NCI-H146 treated with DMSO at 0.1 percent for 48 hours (cell line): ENCODE measurements around the gene PKNOX2.

Source experiments
- DNase-seq: peaks from one replicate; lab custom pipeline; 2025; ENCODE audit not compliant: unreplicated experiment; lab: John Stamatoyannopoulos, UW

The PKNOX2 gene

GRCh38 chr11:125154378-125155099 lies 10.0 kb upstream of the PKNOX2 start:
- no peak for DNase-seq

DNA sequence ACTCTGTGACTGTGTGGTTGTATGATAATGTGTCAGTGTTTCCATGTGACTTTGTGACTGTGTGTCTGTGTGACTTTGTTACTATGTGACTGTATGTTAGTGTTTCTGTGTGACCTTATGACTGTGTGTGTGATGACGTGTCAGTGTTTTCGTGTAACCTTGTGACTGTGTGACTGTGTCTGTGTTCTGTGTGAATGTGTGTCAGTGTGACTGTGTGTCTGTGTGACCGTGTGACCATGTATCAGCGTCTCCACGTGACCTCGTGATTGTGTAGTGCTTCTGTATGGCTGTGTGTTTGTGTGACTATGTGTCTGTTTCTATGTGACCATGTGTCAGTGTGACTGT lies 9.5 kb upstream of the PKNOX2 start:
- no peak for DNase-seq

GRCh38 chr11:125155767-125156166 lies 8.8 kb upstream of the PKNOX2 start:
- DNase-seq, result no peak

DNA sequence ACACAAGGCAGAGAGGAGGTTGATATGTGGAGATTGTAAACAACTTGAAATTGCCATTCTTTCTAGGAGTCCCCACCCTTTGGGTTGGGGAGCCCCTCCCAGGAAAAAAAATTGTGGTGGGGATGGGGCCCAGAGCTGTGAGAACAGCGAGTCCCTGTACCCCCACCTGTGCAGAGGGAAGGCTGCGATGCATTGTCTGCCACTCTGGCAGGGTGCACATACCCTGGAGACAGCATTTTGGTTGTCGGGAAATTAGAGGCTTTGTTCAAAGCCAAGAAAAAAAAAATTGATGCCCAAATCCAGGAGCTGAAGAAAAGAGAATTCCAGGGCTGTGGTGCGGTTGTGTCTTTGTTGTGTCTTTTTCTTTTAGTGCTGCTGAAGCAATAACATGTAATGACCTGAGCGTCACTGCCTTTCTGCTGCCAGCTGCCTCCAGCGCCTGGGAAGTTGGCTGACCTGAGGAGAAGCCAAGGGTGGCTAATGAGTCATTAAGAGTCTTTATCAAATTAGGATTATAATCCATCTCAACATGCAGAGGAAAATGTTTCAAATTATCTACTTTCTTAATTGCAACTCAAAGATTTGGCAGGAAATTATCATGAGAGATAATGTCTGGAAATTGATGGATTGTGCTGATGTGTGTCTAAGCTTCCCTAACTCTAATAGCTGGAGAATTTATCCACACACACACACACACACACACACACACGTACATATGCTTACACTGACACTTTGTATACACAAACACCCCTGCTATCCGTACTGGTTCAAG lies 8.0 kb upstream of the PKNOX2 start:
- DNase-seq, result no peak

- no peak for DNase-seq
These were observed 7.3 kb upstream of the PKNOX2 start for GRCh38 chr11:125157118-125157733.

- no peak for DNase-seq
These were observed 6.4 kb upstream of the PKNOX2 start for GRCh38 chr11:125157953-125158680.

DNA sequence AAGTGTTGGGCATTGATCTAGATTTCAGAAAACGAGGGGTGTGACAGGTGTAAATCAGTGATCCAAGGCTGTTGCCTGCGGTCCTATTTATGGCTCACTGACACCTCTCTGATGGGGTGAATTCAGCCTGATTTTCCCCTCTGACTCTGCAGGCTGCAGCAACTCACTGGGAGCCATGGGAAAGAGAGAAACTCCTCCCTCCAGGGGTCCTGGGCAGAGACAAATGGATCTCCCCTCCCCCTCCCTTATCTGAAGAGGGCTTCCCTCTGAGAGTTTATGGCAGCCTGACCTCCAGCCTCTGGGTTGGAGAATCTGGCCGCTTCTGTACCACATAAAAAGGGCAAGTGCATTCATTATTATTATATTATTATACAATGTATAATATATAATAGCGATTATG lies 1.8 kb upstream of the PKNOX2 start:
- no peak for DNase-seq

GRCh38 chr11:125163431-125164063 lies 1.0 kb upstream of the PKNOX2 start:
- no peak for DNase-seq

- no peak for DNase-seq
These were observed 495 bp upstream of the PKNOX2 start for GRCh38 chr11:125164091-125164421.

DNA sequence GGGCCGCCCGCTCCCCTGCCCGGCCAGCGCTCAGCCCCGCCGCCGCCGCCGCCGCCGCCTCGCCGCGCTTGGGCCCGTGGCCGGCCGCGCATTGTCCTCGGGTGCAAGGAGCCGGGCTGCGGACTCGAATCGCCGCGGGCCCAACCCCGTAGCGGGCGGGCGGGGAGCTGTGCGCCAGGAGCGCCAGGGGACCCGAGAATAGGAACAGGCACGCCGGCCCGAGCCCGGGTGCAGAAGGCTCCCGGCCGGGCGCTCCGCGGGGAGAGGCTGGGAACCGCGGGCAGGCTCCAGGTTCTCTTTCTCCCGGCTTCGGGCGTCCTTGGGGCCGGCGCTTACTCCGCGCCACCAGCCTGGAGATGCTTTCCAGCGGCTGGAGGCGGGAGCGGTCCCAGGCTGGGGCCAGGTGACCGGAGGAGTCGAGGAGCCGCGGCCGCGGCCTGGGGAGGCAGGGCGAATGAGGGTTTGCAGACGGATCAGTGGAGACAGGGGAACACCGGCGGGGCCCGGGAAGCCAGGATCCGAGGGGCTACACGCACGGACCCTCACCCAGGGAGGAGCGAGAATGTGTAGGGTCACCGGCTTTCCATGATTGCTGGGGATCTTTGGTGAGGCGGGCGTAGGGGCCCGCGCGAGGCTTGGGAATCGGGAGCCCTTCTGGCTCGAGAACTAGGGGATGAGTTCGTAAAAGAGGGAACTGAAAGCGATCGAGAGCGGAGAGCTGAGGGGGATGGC lies 726 bp downstream of the PKNOX2 start:
- no peak for DNase-seq

- no peak for DNase-seq
These were observed 1.6 kb downstream of the PKNOX2 start for GRCh38 chr11:125165843-125166763.

- DNase-seq, result no peak
These were observed 2.3 kb downstream of the PKNOX2 start for GRCh38 chr11:125166764-125167291.

DNA sequence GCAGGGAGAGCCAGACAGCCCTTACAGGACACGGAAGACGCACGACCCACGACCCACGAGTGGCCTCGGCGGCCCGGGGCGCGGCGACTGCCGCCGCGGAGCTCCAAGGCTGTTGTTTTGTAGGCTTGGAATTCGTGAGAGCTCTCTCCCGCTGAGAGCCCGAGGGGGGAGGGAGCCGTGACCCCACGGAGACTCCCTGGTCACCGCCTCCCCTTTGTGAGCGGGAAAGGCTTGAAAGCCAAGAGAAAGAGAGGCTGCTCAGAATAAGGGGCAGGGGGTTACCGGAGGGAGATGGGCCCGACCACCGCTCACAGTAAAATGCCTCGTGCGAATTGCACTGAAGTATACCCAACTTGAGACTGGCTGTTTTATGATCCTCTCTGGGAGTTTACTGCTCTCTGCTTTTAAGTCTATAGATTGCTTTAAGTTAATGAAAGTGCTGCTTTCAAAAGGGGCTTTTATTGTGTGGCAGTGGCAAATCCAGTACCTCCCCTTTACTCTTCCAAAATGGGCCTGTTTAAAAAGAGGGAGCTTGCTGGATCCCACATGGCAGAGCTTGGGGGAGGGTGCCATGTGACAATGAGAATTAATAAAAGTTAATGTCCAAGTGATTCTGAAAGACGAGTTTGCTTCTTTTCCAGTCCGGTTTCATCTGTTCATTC lies 2.9 kb downstream of the PKNOX2 start:
- DNase-seq, result no peak

GRCh38 chr11:125167954-125168835 lies 3.6 kb downstream of the PKNOX2 start:
- no peak for DNase-seq

DNA sequence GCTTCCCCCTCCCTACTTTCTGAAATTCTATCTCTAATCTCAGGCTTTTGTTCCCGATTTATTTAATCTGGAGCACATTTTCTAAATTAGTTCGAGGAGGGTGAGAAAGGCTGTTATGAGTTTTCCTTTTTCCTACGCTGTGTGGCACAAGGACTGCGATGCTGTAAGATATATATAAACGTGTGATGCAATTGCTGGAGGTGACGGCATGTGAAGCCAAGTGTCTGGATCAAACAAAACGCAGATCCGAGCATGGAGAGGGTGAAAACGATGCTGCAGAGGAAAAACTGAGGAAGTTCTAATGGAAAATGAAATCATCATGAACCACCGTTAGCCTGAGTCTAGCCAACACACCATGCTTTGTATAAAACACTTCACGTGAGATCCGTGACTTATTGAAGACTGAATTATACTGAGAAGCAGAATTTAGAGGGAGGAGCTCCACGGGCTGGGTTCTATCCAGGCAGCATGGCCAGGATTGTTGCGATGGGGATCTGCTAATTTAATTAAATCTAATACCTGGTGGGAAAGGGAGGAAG lies 4.4 kb downstream of the PKNOX2 start:
- DNase-seq, result no peak

DNA sequence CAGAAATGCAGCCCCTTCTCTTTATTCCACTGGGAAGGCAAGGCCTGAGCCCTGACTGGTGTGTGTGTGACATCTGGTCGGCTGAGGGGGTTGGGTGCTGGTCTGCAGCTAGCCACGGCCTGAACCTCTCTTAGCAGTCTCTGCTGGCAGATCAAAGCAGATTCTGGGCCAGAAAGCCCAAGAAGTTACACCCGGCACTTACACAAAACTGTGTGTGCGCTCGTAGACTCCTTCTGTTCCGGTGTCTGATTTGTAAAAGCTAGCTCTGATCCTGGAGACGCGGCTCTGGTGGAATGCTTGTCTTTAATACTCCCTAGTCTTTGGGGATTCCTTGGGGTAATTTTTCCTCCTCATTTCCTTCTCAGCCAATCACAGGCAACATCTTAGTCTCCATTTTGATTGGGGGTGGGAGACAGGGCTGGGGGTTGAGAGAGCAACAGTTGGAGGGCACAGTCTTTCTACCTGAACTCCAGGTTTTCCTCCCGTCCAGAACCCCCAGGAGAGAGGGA lies 5.5 kb downstream of the PKNOX2 start:
- DNase-seq, result no peak

DNA sequence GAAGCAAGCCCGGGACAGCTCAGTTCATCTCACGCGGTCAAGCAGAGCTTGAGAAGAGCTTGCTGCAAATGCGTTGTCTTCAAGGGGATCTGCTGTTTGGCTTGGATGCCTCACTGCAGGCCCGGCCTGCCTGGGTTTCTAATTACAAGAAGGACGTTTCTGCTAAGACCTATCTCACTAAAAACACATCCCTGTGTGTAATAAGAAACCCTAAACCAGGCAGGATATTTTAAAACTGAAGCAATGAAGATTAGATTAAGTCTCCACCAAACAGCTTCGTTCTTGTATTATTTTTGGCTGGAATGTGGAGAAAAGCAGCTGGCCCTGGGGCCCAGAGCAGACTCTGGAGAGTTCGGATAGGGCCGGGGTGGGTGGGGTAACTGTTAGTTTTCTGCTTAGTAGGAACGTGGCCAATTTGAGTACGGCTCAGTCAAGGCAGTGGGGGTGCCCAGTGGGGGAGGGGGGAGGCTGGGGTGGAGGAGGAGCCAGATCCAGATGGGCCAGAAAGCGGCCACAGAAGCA lies 6.0 kb downstream of the PKNOX2 start:
- DNase-seq, result no peak
